Esophagus muscularis mucosa (tissue), 4 donors: ENCODE data around the gene ACE. TPM values are rescaled to one million over a fixed set of nuclear protein-coding genes. Genes with fewer than 3 reads are reported as not detected.
A peak's percentile ranks its signal among the peaks of the same experiment; 100 is the strongest.

Source experiments
- DNase-seq: peaks from one replicate; pipeline ENCODE4 v3.0.0-alpha.2; 2017; ENCODE audit errors: extremely low spot score
- H3K27ac ChIP-seq, 4 donors: fragments of 200-600 bp; sonication (generic); replicated peaks in 1 of 4; 1 replicate in 3 of 4; 2 replicates in 1 of 4; pipeline ENCODE4 v1.5.1; 2016 to 2019; ENCODE audit warnings: mild to moderate bottlenecking in 1 of 4
- H3K27me3 ChIP-seq, 4 donors: fragments of 200-600 bp; sonication (generic); one replicate each; pipeline versions ENCODE4 v1.5.1 to v1.6.0; 2016 to 2019
- H3K36me3 ChIP-seq, 4 donors: fragments of 200-600 bp; sonication (generic); one replicate each; pipeline ENCODE4 v1.5.1; 2016 to 2019
- H3K4me1 ChIP-seq, 4 donors: fragments of 200-600 bp; sonication (generic); one replicate each; pipeline ENCODE4 v1.5.1; 2016 to 2019
- H3K4me3 ChIP-seq, 4 donors: fragments of 200-600 bp; sonication (generic); 1 replicate in 2 of 4; 2 replicates in 2 of 4; pipeline ENCODE4 v1.5.1; 2016 to 2019; ENCODE audit warnings: mild to moderate bottlenecking in 4 of 4, moderate library complexity in 1 of 4
- H3K9me3 ChIP-seq, 4 donors: fragments of 200-600 bp; sonication (generic); 1 replicate in 3 of 4; 2 replicates in 1 of 4; pipeline ENCODE4 v1.5.1; 2016 to 2019
- EP300 ChIP-seq: sonication (generic); formaldehyde crosslinking; IDR thresholded peaks from one replicate; pipeline ENCODE4 v1.6.1; 2017; ENCODE audit warnings: antibody characterized with exemption
- POLR2A ChIP-seq: fragments of 450-650 bp; IDR thresholded peaks from one replicate; pipeline ENCODE4 v1.6.1; 2017; ENCODE audit warnings: antibody characterized with exemption, moderate library complexity, mild to moderate bottlenecking, low read depth
- POLR2AphosphoS5 ChIP-seq, 2 donors: sonication (generic); formaldehyde crosslinking; IDR thresholded peaks; one replicate each; pipeline ENCODE4 v1.6.1; 2017; ENCODE audit warnings: antibody characterized with exemption in 2 of 2
- WGBS: methylation state at CpG from one replicate; pipeline ENCODE4 v1.1.5; 2018; 5-methylcytosine and 5-hydroxymethylcytosine counted together
- intact Hi-C: fragments of 100-400 bp; cut with DNase I; formaldehyde crosslinking; loops from one replicate; pipeline ENCODE4 v1.15.1; 2023
- total RNA-seq, 4 donors: library from RNA; depleted of rRNA; stranded (reverse); fragments of >200 nt; gene quantifications; one replicate each; pipeline versions ENCODE4 v1.1.0 to v1.2.1, GENCODE V29; 2016
- TF ChIP-seq, protein P1 (sequence below), 3 experiments: fragments of 200-600 bp in 2 of 3; fragments of 450-650 bp in 1 of 3; sonication (generic) in 2 of 3; IDR thresholded peaks; one replicate each; pipeline ENCODE4 v1.5.1; 2017 to 2019; ENCODE audit warnings: antibody characterized with exemption in 3 of 3, mild to moderate bottlenecking in 2 of 3, moderate library complexity in 1 of 3

ACE gene
- total RNA-seq, 4 donors from 2014 or later: 2.5 to 9.6 (median 4.9) TPM

DNA sequence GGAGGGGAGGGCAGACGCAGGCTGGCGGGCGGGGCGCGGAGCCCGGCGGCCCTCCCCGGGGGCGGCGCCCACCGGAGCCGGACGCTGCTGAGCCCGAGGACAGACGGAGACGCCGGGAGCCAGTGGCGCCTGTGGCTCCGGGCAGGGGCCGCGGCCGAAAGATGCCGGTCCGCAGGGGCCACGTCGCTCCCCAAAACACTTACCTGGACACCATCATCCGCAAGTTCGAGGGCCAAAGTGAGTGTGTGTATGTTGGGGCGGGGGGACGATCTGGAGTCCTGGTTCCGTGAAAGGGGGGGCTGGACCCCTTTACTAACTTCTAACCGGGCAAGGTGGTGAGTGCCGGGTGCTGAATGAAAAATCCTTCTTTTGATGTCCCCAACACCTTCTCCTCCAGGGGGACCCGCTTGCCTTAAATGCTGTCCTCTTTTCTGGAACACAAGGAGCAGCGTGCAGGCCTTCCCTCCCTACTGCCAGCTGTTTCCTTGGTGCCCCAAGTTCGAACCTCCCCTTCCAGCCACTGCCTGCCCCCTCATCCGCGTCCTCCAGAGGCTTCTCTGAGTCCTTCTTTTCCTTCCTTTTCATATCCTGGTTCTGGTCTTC, 46.5 kb downstream of the ACE start, which contains the start of gene KCNH6:
Gene KCNH6 (plus strand): TSS at position 106 of the 603 bp plus-strand sequence. CDS start 56 bp downstream, at position 162.
- Histone ChIP-seq H3K27ac (no peak within 1 kb of the TSS), H3K36me3 (no peaks in the 10 kb centered on the region), H3K4me3 (peak within 1 kb of the TSS; percentile 24 to 42 (median 36)), H3K9me3 (no peaks in the 10 kb centered on the region), H3K27me3 (peaks cover 0 to 62% (median 0%) of the 10 kb centered on the region in 4 donors), H3K4me1 (peaks cover 0 to 13% (median 9%) of the 10 kb centered on the region in 4 donors)
- no peak for DNase-seq
- intact Hi-C loops: no loop called here
- TF ChIP-seq EP300 (no peak), POLR2A (no peak)
- TF ChIP-seq, protein P1, sequence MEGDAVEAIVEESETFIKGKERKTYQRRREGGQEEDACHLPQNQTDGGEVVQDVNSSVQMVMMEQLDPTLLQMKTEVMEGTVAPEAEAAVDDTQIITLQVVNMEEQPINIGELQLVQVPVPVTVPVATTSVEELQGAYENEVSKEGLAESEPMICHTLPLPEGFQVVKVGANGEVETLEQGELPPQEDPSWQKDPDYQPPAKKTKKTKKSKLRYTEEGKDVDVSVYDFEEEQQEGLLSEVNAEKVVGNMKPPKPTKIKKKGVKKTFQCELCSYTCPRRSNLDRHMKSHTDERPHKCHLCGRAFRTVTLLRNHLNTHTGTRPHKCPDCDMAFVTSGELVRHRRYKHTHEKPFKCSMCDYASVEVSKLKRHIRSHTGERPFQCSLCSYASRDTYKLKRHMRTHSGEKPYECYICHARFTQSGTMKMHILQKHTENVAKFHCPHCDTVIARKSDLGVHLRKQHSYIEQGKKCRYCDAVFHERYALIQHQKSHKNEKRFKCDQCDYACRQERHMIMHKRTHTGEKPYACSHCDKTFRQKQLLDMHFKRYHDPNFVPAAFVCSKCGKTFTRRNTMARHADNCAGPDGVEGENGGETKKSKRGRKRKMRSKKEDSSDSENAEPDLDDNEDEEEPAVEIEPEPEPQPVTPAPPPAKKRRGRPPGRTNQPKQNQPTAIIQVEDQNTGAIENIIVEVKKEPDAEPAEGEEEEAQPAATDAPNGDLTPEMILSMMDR (IDR thresholded peaks at IDR 0.05): no peak
- WGBS: 12% methylated on average over 32 of the region's 38 CpGs

DNA sequence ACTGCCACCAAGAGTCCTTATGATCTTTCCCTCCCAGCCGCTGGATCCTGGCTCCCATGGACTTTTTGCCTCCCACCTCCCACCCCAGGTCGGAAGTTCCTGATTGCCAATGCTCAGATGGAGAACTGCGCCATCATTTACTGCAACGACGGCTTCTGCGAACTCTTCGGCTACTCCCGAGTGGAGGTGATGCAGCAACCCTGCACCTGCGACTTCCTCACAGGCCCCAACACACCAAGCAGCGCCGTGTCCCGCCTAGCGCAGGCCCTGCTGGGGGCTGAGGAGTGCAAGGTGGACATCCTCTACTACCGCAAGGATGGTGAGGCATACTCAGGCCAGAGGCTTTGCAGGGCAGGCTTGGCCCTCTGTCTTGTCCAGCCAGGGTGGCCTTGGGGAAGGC, 47.2 kb downstream of the ACE start:
- Histone ChIP-seq H3K27ac (no peak overlapping the region), H3K4me3 (no peak overlapping the region), H3K27me3 (peaks cover 0 to 55% (median 0%) of the 10 kb centered on the region in 4 donors), H3K36me3 (no peaks in the 10 kb centered on the region), H3K4me1 (peaks cover 0 to 13% (median 9%) of the 10 kb centered on the region in 4 donors), H3K9me3 (no peaks in the 10 kb centered on the region)
- TF ChIP-seq POLR2AphosphoS5 (IDR thresholded peaks at IDR 0.05) (no peak), POLR2A (no peak), EP300 (no peak)
- TF ChIP-seq, protein P1 (IDR thresholded peaks at IDR 0.05): no peak
- no peak for DNase-seq
- WGBS: 90% methylated on average over 14 of the region's 14 CpGs
- intact Hi-C loops: no loop called here

DNA sequence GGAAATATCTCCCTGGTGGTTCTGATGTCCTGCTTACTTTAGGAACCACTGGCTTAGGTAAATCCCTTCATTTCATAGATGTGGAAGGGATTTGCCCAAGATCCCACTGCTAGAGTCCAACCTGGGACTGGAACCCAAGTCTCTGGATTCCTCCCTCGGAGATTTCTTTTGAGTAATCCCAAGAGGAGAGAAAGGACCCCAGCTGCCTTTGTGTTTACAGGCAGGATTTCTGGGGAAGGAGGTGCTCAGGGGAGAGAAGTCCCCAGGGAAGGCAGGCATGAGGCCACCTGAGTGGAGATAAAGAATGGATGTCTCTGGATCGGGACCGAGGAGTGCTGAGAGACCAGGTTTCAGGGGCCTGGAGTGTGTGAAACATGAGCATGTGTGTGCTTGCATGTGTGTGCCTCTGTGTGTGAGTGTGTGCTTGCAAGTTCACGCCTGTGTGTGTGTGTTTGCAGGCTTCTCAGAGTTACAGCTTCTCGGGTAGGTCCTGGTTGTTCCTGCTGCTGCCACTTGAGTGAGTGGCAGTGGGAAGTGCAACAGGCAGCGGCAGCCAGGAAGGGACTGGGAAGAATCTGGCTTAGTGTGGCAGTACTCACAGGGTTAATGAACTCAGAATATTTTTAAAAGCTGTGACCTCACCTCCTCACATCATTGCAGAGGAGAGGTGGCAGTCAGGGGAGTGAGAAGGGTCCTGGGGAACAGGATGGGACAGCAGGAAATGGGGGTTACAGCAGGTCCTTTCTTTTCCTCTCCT, 48.5 kb downstream of the ACE start:
- no peak overlapping the region for H3K4me3 ChIP-seq
- H3K9me3 ChIP-seq: no peaks in the 10 kb centered on the region
- peaks cover 0 to 13% (median 9%) of the 10 kb centered on the region in 4 donors for H3K4me1 ChIP-seq
- H3K27ac ChIP-seq: no peak overlapping the region
- TF ChIP-seq POLR2A (no peak), EP300 (no peak), POLR2AphosphoS5 (IDR thresholded peaks at IDR 0.05) (no peak)
- TF ChIP-seq, protein P1 (IDR thresholded peaks at IDR 0.05): no peak
- peaks cover 0 to 51% (median 0%) of the 10 kb centered on the region in 4 donors for H3K27me3 ChIP-seq
- no peak for DNase-seq
- H3K36me3 ChIP-seq: no peaks in the 10 kb centered on the region
- intact Hi-C loops: no loop called here
- WGBS: 55% methylated on average over 6 of the region's 6 CpGs

DNA sequence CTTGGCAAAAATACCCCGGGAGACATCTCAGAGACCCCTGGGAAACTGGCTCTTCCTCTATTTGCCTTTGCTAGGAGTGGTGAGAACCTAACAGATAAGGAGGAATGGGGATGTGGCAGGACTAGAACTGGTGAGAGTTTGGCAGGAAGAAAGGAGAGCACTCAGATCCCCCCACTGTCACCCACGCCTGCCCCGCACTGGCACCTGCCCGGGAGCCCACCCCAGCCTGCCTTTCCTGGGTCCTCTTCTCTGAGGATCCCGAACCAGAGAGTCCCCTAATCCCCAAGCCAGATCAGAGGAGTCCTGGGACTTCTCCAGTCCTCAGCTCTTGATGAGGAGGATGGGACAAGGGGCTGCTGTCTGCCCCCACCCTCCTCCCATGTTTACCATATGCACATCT, 50.0 kb downstream of the ACE start:
- intact Hi-C loops: no loop called here
- no peaks in the 10 kb centered on the region for H3K36me3 ChIP-seq
- WGBS: 76% methylated on average over 5 of the region's 5 CpGs

More for the DNA sequence above, 50.0 kb downstream of the ACE start:
- DNase-seq: no peak
- Histone ChIP-seq H3K9me3 (no peaks in the 10 kb centered on the region), H3K27me3 (peaks cover 0 to 42% (median 0%) of the 10 kb centered on the region in 4 donors), H3K27ac (no peak overlapping the region), H3K4me3 (no peak overlapping the region), H3K4me1 (peaks cover 0 to 13% (median 9%) of the 10 kb centered on the region in 4 donors)
- TF ChIP-seq, protein P1 (IDR thresholded peaks at IDR 0.05): no peak
- TF ChIP-seq EP300 (no peak), POLR2AphosphoS5 (IDR thresholded peaks at IDR 0.05) (no peak), POLR2A (no peak)
